HG03139 (cell line): Measurements from ENCODE around the gene MYOZ1.
"Not testable (repeated sequence)": the region's sequence is repeated elsewhere in the genome, so short reads cannot be mapped to it uniquely, and the experiment has no call there.

Source experiments
- ATAC-seq: cut with Tn5 transposase; IDR thresholded peaks from one replicate; pipeline ENCODE4 v1.9.1; 2021; ENCODE audit not compliant: unreplicated experiment

The MYOZ1 gene, protein sequence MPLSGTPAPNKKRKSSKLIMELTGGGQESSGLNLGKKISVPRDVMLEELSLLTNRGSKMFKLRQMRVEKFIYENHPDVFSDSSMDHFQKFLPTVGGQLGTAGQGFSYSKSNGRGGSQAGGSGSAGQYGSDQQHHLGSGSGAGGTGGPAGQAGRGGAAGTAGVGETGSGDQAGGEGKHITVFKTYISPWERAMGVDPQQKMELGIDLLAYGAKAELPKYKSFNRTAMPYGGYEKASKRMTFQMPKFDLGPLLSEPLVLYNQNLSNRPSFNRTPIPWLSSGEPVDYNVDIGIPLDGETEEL

DNA sequence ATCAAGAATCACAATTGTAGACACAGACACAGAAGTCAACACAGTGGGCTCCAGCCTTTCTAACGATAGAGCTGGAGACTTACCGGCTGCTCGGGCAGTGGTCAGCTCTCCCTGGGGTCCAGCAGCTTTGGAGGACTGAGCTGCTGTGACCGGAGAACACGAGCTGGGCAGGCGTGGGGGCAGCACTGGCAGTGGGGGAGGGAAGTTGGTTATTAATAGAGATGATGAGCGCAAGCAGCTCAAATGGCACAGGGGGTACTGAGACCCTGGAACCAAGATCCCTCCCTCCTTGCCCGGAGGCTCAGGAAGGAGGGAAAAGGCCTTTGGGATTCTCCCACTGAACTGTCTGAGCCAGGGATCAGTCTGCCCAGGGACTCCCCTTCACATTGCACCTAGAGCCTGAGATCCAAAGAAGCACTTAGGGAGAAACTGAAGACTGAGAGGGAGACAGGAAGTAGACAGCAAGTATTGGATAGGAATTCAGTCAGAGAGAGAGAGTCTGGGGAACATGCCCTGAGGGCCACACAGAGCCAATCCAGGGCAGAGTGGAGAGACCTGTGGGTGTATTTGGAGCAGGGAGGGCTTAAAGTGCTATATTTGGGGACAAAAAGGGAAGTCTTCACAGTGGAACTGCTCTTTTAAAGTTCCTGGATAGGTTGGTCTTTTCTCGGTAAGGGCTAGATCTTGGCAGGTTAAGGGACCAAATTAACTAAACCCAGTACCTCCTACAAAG lies at the start of gene MYOZ1:
Gene MYOZ1 (minus strand): TSS at position 147 of the 733 bp plus-strand sequence. CDS start 1,457 bp downstream, outside the sequence.
- no peak for ATAC-seq

DNA sequence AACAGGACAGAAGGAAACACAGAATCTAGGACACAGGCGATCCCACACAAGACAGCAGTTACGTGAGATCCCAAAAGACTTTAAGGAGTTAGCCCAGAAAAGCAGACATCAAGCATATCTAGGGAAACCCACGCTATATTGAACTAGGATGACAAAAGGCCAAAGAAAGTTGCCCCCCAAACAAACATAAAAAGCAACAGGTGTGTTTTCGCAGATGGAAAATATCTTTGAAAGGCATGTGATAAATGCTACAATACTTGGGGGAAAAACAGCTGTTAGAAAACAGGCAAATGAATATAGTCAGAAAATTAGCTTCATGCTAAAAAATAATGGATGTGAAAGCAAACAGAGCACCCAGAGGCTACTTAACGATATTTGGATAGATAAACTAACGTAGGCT lies 49.5 kb upstream of the MYOZ1 start:
- ATAC-seq: not testable (repeated sequence)

DNA sequence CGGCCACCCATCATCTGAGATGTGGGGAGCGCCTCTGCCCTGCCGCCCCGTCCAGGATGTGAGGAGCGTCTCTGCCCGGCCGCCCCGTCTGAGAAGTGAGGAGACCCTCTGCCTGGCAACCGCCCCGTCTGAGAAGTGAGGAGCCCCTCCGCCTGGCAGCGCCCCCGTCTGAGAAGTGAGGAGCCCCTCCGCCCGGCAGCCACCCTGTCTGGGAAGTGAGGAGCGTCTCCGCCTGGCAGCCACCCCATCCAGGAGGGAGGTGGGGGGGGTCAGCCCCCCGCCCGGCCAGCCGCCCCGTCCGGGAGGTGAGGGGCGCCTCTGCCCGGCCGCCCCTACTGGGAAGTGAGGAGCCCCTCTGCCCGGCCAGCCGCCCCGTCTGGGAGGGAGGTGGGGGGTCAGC lies 48.3 kb upstream of the MYOZ1 start:
- not testable (repeated sequence) for ATAC-seq

DNA sequence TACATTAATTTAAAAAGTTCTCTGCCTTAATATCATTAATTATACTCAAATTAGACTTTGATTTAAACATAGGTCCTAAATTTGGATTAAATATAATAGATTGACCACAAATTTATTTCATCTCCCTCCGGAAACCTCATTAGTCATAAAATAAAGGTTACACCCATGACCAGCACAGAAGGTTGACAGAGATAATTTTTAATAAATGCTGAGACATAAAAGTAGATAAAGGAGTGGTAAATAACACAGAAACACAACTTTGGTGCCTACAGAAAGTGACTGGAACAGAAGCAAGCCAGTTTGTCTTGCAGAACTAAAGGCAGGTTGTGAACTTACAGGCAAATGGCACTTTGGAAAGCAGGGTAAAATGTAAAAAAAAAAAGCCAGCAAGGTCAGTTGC lies 46.4 kb upstream of the MYOZ1 start:
- not testable (repeated sequence) for ATAC-seq

DNA sequence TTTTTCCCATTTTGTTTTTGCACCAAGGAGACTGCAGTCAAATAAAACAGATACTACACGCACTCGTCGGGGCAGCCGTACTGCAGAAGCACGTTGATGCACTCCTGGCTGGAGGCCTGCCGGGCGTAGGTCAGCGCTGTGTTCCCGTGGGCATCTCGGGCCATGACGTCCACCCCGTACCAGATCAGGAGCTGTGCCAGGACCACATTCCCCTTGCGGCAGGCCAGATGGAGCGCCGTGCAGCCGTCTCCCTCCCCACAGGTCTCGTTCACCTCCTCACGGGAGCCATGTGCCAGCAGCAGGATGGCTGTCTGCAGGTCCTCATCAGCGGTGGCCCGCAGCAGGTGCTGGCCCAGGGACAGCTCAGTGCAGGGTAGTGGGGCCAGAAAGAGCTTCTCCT lies 33.3 kb upstream of the MYOZ1 start:
- ATAC-seq: not testable (repeated sequence)

DNA sequence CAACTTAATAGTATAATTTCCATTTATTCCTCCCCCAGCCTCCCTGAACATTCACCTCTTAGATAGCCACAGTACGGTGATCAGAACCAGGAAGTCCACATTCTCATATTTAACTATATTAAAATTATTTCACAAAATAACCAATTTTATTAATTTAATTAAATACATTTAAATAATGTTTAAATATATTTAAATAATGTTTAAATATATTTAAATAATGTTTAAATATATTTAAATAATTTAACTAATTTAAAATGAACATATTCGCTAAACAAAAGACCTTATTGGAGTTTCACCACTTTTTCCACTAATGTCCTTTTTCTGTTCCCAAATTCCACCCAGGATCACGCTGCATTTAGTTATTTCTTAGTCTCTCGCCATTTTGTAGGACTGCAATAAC lies 27.1 kb upstream of the MYOZ1 start:
- not testable (repeated sequence) for ATAC-seq

DNA sequence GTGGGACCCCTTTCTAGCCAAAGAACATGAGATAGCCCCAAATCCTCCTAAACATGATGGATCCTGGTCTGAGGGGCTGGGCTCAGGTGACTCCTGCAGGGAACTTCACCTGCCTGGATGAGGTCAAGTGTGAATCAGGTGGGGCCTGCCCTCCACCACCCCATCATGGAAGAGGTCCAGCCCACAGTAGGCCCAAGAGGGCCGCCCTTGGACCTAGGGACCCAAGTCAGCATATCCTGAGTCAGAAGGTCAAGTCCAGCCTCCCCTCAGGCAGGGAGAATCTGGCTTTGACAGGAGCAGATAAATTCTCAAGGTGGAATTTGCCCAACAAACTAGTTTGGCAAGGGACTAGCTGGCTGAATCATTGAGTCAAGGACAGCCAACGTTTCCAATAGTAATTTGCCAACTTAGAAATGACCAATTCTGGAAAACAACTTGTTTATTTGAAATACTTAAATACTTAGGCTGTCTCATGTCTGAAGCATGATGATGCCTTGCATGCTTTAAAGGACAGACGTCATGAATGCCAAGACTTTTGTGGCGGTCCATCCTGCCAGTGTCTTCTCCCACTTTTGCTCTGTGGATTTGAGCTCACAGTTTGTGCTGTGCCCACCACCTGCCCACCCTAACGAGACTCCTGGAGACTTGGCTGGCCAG lies 25.0 kb upstream of the MYOZ1 start:
- not testable (repeated sequence) for ATAC-seq

DNA sequence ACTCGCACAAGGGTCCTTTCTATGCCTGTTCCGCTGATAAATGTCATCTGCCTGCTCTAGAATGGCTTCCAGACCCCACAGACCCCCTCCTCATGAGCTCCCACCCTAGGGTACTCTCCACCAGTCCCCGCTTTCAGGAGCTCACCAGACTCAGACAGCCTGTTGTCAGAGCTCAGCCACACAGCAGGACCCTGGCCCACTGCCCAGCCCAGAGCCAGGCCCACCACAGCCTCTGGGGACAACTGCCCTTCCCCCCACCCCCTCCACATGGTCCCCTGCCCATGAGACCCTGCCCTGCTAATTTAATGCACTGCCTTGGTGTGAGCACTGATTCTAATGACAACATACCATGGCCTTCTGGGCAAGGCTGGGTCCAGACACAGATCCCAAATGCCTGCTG lies 24.3 kb upstream of the MYOZ1 start:
- ATAC-seq: not testable (repeated sequence)

DNA sequence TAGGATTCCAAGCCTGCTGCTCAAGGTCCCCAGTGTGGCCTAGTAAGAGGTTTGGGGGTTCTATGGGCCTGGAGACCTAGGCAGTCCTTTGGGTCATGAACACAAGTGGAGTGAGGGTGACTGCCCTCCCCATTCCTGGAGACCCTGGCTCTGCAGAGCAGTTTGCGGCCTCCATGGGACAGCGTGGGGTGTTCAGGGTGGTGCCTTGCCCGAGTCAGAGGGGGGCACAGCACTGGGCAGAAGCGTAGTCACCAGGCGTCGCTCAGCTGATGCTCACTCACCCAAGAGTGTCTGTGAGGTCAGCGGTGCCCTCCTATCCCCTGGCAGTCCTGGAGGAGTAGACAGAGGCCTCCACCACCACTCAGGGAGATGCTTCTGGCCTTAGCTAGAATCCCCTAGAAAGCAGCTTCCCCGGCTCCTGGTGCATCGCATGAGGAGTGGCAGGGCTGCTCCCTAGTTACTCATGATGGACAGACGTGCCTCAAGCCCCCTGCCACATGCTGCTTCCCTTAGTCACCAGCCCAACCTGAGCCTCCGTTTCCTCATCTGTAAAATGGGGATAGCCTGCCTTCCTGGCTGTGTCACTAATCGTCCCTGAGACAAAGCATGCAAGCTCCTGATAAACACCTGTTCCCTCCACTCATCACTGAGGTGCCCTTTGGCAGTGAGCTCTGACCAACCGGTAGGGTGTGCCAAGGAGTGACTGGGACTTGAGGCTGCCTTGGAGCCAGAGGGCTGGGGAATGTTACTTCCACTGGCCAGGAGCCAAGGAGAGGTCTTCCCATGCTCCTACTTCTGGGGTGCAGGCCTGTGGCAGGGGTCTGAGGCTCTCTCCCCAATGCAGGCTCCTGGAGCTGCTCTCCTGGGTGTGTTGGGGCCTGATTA lies 23.1 kb upstream of the MYOZ1 start:
- not testable (repeated sequence) for ATAC-seq

DNA sequence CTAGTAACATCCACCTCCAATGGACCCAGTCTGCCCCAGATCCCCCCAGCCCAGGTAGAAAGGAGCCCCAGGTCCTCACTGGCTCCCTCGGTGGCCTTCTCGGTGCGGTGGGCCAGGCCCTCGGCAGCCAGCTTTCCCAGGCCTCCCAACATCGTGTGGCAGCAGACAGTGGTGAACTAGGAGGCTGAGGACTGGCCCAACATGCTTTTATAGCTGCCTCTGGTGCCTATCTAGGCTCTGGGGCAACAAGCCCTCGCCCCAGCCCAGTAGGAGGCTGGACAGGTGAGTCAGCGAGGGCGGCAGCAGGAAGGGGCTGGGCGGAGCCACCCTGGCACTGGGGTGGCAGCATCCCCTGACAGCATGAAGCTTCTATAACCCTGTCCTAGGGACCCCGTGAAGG lies 22.3 kb upstream of the MYOZ1 start:
- ATAC-seq: not testable (repeated sequence)

DNA sequence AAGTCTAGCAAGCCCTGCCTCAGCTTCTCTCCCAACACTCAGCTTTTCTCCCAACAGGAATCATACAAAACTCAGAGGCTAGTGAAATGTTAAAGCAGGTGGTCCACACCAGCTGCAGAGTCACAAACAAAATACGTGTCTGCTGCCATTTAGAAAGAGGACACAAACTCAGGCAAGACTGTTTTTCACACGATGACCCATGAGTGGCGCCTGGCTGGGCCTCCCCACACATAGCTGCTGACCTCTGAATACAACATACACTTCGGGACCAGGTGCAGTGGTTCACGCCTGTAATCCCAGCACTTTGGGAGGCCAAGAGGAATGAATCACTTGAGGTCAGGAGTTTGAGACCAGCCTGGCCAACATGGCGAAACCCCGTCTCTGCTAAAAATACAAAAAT lies 21.4 kb upstream of the MYOZ1 start:
- not testable (repeated sequence) for ATAC-seq

DNA sequence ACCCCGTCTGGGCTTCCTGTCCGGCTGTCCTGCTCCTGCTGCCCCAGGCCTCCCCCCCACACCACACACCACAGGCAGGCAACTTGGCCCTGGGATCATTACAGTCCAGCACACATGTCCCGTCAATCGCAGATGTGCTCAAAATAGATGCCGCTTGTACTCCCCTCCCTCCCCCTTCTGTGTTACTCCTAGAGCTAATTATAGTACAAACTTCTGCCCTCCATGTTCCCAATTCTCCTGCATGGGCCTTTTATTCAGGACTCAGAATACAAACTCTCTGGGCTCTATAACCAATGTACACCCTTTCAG lies 14.7 kb upstream of the MYOZ1 start, which contains the start of gene SYNPO2L:
Gene SYNPO2L (minus strand): TSS at position 40 of the 309 bp plus-strand sequence. CDS start 107 bp downstream, outside the sequence.
- ATAC-seq: no peak

DNA sequence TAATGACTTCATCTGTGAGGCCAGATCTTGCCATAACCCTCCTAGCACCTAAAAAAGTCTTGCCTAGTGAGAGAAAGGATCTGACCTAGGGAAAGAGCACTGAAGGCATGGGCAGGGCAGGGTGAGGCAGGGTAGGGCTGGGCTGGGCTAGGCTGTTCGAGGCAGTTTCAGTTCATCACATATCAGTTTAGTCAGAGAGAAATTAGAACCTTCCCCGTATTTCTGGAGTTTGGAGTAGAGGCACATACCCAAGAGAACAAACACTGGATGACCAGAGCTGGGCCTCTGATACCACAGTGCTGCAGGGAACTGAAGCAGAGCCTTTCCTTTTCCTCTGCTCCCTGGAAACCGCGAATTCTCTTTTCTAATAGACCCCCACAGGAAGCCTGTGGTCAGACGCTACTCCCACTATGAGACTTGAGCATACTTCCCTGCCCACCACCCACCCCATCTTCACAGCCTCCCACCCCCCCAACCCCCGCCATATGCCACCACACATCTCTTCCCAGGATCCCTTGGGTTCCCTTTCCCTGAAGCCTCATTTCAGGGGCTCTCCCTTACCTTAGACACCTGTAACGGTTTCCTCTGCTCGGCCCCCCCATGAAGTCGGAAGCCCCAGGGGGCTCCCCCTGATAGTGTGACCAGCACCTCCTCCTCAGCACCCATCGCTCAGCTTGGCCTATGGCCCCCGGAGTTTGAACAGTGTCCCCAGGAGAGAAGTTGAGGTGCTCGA lies 14.1 kb upstream of the MYOZ1 start:
- no peak for ATAC-seq

DNA sequence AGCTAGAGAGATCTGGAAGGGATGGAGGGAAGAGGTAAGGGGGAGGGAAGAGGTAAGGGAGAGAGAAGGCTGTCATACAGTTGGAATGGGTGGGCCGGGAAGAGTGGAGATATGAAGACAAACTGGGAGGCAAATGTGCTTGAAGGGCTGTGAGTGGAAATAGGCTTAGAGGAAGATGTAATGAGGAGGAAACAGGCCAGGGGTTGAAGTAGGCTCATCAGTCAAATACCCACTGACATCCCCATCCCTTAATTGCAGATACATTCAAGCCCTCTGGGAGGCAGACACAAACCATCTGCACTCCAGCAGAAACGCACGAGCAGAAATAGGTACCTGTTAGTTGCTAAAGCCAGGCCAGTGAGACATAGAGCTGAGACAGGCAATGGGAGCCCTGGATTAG lies 12.4 kb upstream of the MYOZ1 start:
- ATAC-seq: no peak

DNA sequence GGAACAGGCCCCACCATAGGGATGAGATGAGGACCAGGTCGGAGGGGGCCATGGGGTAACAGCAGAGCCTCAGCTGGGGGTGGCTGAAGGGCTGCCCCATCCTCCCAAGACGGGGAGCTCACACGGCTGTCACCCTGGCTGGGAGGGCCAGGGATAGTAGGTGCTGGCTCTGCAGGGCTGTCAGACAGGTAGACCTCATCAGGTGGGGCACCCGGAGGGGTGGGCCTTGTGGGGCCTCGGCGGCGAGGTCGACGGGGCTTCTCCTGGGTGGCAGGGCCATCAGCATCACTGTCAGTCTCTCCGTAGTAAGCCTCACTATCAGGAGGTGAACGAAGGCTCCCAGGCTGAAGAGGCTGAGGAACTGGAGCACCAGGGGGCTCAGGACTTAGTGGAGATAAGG lies 11.9 kb upstream of the MYOZ1 start:
- ATAC-seq: no peak

DNA sequence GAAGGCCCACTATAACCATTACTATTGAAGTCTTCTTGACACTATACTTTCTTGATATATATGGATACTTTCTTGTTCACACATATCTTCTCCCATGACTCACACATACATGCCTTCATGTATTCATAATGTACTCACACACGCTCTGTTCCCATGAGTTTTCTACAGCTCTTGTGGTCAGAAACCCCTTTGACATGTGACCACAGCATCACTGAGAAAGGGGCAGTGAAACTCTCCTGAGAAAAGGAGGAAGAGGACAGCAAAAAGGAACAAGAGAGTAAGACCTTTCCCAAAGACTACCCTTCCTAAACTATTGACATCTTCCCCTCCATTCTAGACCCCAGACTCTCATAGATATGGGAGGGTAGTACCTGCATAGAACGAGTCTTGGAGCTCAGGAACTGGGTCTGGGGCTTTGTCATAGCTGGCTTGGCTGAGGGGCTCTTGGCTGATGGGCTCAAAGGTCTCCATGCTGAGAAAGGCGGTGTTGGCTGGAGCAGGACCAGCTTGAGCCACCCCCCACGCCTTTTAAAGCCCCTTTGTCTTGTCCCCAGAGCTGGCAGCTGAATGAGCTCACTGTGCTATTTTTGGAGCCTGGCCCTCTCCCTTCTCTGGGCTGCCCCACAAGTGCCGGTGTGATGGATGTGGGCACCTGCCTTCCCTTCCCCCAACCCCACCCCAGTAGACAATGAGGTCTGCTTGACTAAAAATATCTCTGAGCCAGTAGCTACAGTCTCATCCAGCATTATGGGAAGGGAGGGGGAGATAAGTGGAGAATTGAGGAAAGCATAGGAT lies 9.5 kb upstream of the MYOZ1 start:
- peak; percentile 46 for ATAC-seq

DNA sequence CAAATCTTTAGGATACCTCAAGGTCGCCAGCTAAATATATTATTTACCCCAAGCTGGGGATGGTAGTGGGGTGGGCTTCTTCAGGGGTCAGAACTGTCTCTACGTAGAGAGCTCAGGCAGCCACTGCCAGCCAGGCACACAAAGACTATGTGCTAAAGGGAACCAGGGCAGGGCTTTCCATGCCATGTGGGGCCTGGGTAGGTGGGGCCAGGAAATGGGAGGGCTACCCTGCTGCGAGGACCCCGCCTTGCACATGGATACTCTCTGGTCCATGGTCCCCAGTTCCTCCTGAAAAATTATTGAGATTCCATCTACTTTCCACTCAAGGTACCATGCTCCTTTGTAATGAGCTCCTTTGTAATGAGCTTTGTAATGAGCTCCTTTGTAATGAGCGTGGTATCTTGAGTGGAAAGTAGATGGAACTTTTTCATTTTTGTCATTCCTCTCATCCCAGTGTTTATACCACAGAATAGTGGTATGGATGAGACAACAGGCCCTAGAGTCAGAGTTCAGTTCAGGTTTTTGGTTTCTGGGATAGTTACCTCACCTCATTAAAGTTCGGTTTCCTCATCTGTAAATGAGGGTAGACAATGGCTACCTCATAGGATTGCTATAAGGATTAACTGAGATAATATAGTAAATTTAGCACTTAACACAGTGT lies 8.7 kb upstream of the MYOZ1 start:
- ATAC-seq: no peak

DNA sequence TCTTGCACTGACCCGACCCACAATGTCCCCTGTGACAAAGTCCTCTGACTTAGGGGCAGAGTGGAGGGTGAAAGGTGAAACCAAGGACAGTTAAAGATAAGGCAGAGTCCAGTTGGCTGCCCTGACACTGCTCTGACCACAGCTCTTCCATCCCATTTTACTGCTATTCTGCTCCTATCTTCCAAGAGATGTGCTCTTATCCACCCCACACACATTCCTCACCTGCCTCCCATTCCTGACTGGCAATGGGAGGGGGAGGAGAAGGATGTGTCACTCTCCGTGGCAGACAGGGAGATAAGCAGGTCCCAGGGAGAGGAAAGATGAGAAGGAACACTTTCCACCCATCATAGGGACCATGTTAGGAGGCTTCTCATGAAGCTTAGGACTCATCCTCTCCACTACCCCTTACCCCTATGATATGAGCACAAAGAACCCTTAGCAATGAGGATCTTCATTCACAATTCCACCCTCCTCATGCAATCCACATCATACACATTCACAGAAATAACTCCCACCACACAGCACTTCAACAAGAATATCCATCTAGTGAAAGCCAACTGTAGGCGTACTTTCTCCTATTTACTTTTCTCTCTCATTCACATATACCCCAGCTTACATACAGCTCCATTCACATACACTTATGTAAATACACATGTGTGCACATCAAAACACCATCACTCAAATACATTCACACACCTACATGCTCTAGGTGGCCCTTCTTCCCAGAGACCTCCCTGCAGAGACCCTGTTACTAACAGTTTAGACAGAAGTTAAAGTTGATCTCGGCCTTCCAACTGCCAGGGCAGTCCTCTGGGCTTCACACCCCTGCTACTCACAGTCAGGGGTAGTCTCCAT lies 7.9 kb upstream of the MYOZ1 start:
- ATAC-seq: no peak
